Tibial nerve (tissue), 4 donors: ENCODE data around the gene NMT1. TPM values are rescaled to one million over a fixed set of nuclear protein-coding genes. Genes with fewer than 3 reads are reported as not detected.

ENCODE experiments used
- DNase-seq, 2 donors: peaks; one replicate each; pipeline ENCODE4 v3.0.0-alpha.2; 2019; ENCODE audit warnings: low spot score in 2 of 2
- H3K27ac ChIP-seq, 4 donors: fragments of 200-600 bp; sonication (generic) in 3 of 4; one replicate each; pipeline ENCODE4 v1.5.1; 2017 to 2019; ENCODE audit warnings: mild to moderate bottlenecking in 1 of 4
- H3K27me3 ChIP-seq, 2 donors: fragments of 200-600 bp; sonication (generic) in 1 of 2; one replicate each; pipeline versions ENCODE4 v1.5.1 to v1.6.0; 2017 to 2019
- H3K36me3 ChIP-seq, 3 donors: fragments of 200-600 bp; sonication (generic); one replicate each; pipeline ENCODE4 v1.5.1; 2018 to 2019
- H3K4me1 ChIP-seq, 4 donors: fragments of 200-600 bp; sonication (generic) in 3 of 4; one replicate each; pipeline ENCODE4 v1.5.1; 2017 to 2019
- H3K4me3 ChIP-seq, 4 donors: fragments of 200-600 bp; sonication (generic) in 3 of 4; one replicate each; pipeline ENCODE4 v1.5.1; 2017 to 2019; ENCODE audit warnings: mild to moderate bottlenecking in 1 of 4, moderate library complexity in 1 of 4
- H3K9me3 ChIP-seq, 4 donors: fragments of 200-600 bp; sonication (generic) in 3 of 4; one replicate each; pipeline ENCODE4 v1.5.1; 2017 to 2019
- CTCF ChIP-seq, 5 experiments: fragments of 200-600 bp in 3 of 5; fragments of 450-650 bp in 2 of 5; sonication (generic) in 3 of 5; IDR thresholded peaks; one replicate each; pipeline ENCODE4 v1.5.1; 2016 to 2019; ENCODE audit warnings: antibody characterized with exemption in 5 of 5, mild to moderate bottlenecking in 3 of 5, moderate library complexity in 2 of 5
- EP300 ChIP-seq, 2 donors: sonication (generic); formaldehyde crosslinking; IDR thresholded peaks; one replicate each; pipeline ENCODE4 v1.6.1; 2017; ENCODE audit warnings: antibody characterized with exemption in 2 of 2, mild to moderate bottlenecking in 1 of 2
- POLR2A ChIP-seq, 2 donors: fragments of 450-650 bp; IDR thresholded peaks; one replicate each; pipeline ENCODE4 v1.6.1; 2017; ENCODE audit warnings: antibody characterized with exemption in 2 of 2, mild to moderate bottlenecking in 2 of 2, moderate library complexity in 2 of 2
- WGBS, 2 donors: methylation state at CpG; one replicate each; pipeline ENCODE4 v1.1.5; 2018; 5-methylcytosine and 5-hydroxymethylcytosine counted together
- total RNA-seq, 4 donors: library from RNA; depleted of rRNA; stranded (reverse); fragments of >200 nt; gene quantifications; one replicate each; pipeline ENCODE4 v1.1.0, GENCODE V29; 2016

NMT1 gene
- total RNA-seq, 4 donors from 2014 or later = 63.2 to 97.9 (median 80.1) TPM

- peaks cover 0 to 32% (median 6%) of the 10 kb centered on the region in 3 donors for H3K36me3 ChIP-seq
- peaks cover 0 to 30% (median 11%) of the 10 kb centered on the region in 4 donors for H3K4me1 ChIP-seq
- DNase-seq = no peak
- no peaks in the 10 kb centered on the region for H3K9me3 ChIP-seq
- no peaks in the 10 kb centered on the region for H3K27me3 ChIP-seq
- no peak overlapping the region for H3K4me3 ChIP-seq
- no peak overlapping the region for H3K27ac ChIP-seq
- no peak for TF ChIP-seq POLR2A (IDR thresholded peaks at IDR 0.05)
- no peak for TF ChIP-seq EP300 (IDR thresholded peaks at IDR 0.05)
- no peak for TF ChIP-seq CTCF (IDR thresholded peaks at IDR 0.05)
- WGBS, 2 donors = 30 to 54% methylated on average over 3 of the region's 3 CpGs
Measured at GRCh38 chr17:45036691-45037090, 24.4 kb upstream of the NMT1 start.

- H3K27ac ChIP-seq = peak overlapping the region in 2 of 4 donors; percentile 26 to 34
- WGBS, 2 donors = 63 to 72% methylated on average over 13 of the region's 13 CpGs
- peak; percentile 30 to 50 for DNase-seq
Measured at GRCh38 chr17:45038728-45039634, 22.1 kb upstream of the NMT1 start.

GRCh38 chr17:45040459-45040858, 20.7 kb upstream of the NMT1 start:
- H3K9me3 ChIP-seq = no peaks in the 10 kb centered on the region
- DNase-seq = no peak
- TF ChIP-seq EP300 (IDR thresholded peaks at IDR 0.05) (no peak), POLR2A (IDR thresholded peaks at IDR 0.05) (no peak), CTCF (IDR thresholded peaks at IDR 0.05) (no peak)
- H3K27ac ChIP-seq = peak overlapping the region in 1 of 4 donors; percentile 40
- 53 to 55% methylated on average over 4 of the region's 4 CpGs for WGBS, 2 donors
- no peaks in the 10 kb centered on the region for H3K27me3 ChIP-seq
- no peak overlapping the region for H3K4me3 ChIP-seq
- H3K4me1 ChIP-seq = peaks cover 0 to 62% (median 22%) of the 10 kb centered on the region in 4 donors
- no peaks in the 10 kb centered on the region for H3K36me3 ChIP-seq

More at GRCh38 chr17:45038728-45039634, 22.1 kb upstream of the NMT1 start:
- no peak overlapping the region for H3K4me3 ChIP-seq
- H3K4me1 ChIP-seq = peaks cover 0 to 50% (median 20%) of the 10 kb centered on the region in 4 donors
- H3K27me3 ChIP-seq = no peaks in the 10 kb centered on the region
- H3K36me3 ChIP-seq = peaks cover 0 to 9% (median 4%) of the 10 kb centered on the region in 3 donors
- H3K9me3 ChIP-seq = no peaks in the 10 kb centered on the region
- TF ChIP-seq EP300 (IDR thresholded peaks at IDR 0.05) = no peak
- TF ChIP-seq POLR2A (IDR thresholded peaks at IDR 0.05) = no peak
- TF ChIP-seq CTCF (IDR thresholded peaks at IDR 0.05) = no peak

GRCh38 chr17:45042346-45043120, 18.6 kb upstream of the NMT1 start:
- H3K27me3 ChIP-seq = no peaks in the 10 kb centered on the region
- no peak for TF ChIP-seq EP300 (IDR thresholded peaks at IDR 0.05)
- no peak for TF ChIP-seq POLR2A (IDR thresholded peaks at IDR 0.05)
- TF ChIP-seq CTCF (IDR thresholded peaks at IDR 0.05) = no peak
- DNase-seq = no peak
- 59 to 63% methylated on average over 11 of the region's 11 CpGs for WGBS, 2 donors
- H3K27ac ChIP-seq = peak overlapping the region in 2 of 4 donors; percentile 12 to 59
- H3K4me3 ChIP-seq = no peak overlapping the region
- H3K9me3 ChIP-seq = no peaks in the 10 kb centered on the region
- H3K36me3 ChIP-seq = no peaks in the 10 kb centered on the region
- peaks cover 0 to 64% (median 22%) of the 10 kb centered on the region in 4 donors for H3K4me1 ChIP-seq
